ENCODE data around the gene CNN3.

Gene CNN3

GRCh38 chr1:94929351-94930217 is 2.7 kb upstream of the CNN3 start:
- H3K4me1 ChIP-seq (ENCODE audit: insufficient read depth, low read length), result peaks cover 28% of the 10 kb centered on the region
- no peak overlapping the region for H3K9ac ChIP-seq (ENCODE audit: low read depth, low read length)
- H3K27ac ChIP-seq (ENCODE audit: low read depth, low read length), result no peak overlapping the region
- H3K36me3 ChIP-seq (ENCODE audit: insufficient read depth, low read length), result peaks cover 4% of the 10 kb centered on the region; the same call in 1 of the 2 replicates
- WGBS, result 88% methylated on average over 11 of the region's 11 CpGs
- peak overlapping the region; percentile 89; the same call in 1 of the 2 replicates for H3K4me3 ChIP-seq (ENCODE audit: low read length)
- H3K27me3 ChIP-seq (ENCODE audit: insufficient read depth, low read length), result no peaks in the 10 kb centered on the region
- no peaks in the 10 kb centered on the region for H3K9me3 ChIP-seq (ENCODE audit: insufficient read depth, low read depth, low read length)

GRCh38 chr1:94928293-94928939 is 1.5 kb upstream of the CNN3 start:
- Histone ChIP-seq H3K27me3 (ENCODE audit: insufficient read depth, low read length) (no peaks in the 10 kb centered on the region), H3K27ac (ENCODE audit: low read depth, low read length) (peak overlapping the region; percentile 86), H3K9ac (ENCODE audit: low read depth, low read length) (peak overlapping the region; percentile 73), H3K36me3 (ENCODE audit: insufficient read depth, low read length) (peaks cover 4% of the 10 kb centered on the region; the same call in 1 of the 2 replicates), H3K4me3 (ENCODE audit: low read length) (peak overlapping the region; percentile 89), H3K9me3 (ENCODE audit: insufficient read depth, low read depth, low read length) (no peaks in the 10 kb centered on the region), H3K4me1 (ENCODE audit: insufficient read depth, low read length) (peaks cover 36% of the 10 kb centered on the region)
- 90% methylated on average over 7 of the region's 7 CpGs for WGBS

GRCh38 chr1:94927405-94928175 is 680 bp upstream of the CNN3 start:
- Histone ChIP-seq H3K4me3 (ENCODE audit: low read length) (peak overlapping the region; percentile 89), H3K9ac (ENCODE audit: low read depth, low read length) (peak overlapping the region; percentile 73), H3K9me3 (ENCODE audit: insufficient read depth, low read depth, low read length) (no peaks in the 10 kb centered on the region), H3K36me3 (ENCODE audit: insufficient read depth, low read length) (peaks cover 9% of the 10 kb centered on the region), H3K27ac (ENCODE audit: low read depth, low read length) (peak overlapping the region; percentile 86), H3K27me3 (ENCODE audit: insufficient read depth, low read length) (no peaks in the 10 kb centered on the region), H3K4me1 (ENCODE audit: insufficient read depth, low read length) (peaks cover 44% of the 10 kb centered on the region)
- WGBS, result 9% methylated on average over 40 of the region's 40 CpGs

GRCh38 chr1:94926126-94926914 is 590 bp downstream of the CNN3 start:
- Histone ChIP-seq H3K36me3 (ENCODE audit: insufficient read depth, low read length) (peaks cover 16% of the 10 kb centered on the region), H3K4me3 (ENCODE audit: low read length) (peak overlapping the region; percentile 89), H3K27ac (ENCODE audit: low read depth, low read length) (peak overlapping the region; percentile 96), H3K9me3 (ENCODE audit: insufficient read depth, low read depth, low read length) (no peaks in the 10 kb centered on the region), H3K27me3 (ENCODE audit: insufficient read depth, low read length) (no peaks in the 10 kb centered on the region), H3K9ac (ENCODE audit: low read depth, low read length) (peak overlapping the region; percentile 96), H3K4me1 (ENCODE audit: insufficient read depth, low read length) (peaks cover 51% of the 10 kb centered on the region)
- under 1% methylated on average over 78 of the region's 78 CpGs for WGBS

- H3K4me3 ChIP-seq (ENCODE audit: low read length), result peak overlapping the region; percentile 89
- no peaks in the 10 kb centered on the region for H3K9me3 ChIP-seq (ENCODE audit: insufficient read depth, low read depth, low read length)
- H3K4me1 ChIP-seq (ENCODE audit: insufficient read depth, low read length), result peaks cover 55% of the 10 kb centered on the region
- H3K36me3 ChIP-seq (ENCODE audit: insufficient read depth, low read length), result peaks cover 16% of the 10 kb centered on the region
- H3K9ac ChIP-seq (ENCODE audit: low read depth, low read length), result peak overlapping the region; percentile 96
- WGBS, result under 1% methylated on average over 23 of the region's 23 CpGs
- no peaks in the 10 kb centered on the region for H3K27me3 ChIP-seq (ENCODE audit: insufficient read depth, low read length)
- H3K27ac ChIP-seq (ENCODE audit: low read depth, low read length), result peak overlapping the region; percentile 96
These were observed 1.3 kb downstream of the CNN3 start for GRCh38 chr1:94925561-94926125.

GRCh38 chr1:94925004-94925403 is 1.9 kb downstream of the CNN3 start:
- WGBS, result 0% methylated on average over 2 of the region's 2 CpGs
- peak overlapping the region; percentile 96 for H3K9ac ChIP-seq (ENCODE audit: low read depth, low read length)
- no peaks in the 10 kb centered on the region for H3K27me3 ChIP-seq (ENCODE audit: insufficient read depth, low read length)
- H3K4me1 ChIP-seq (ENCODE audit: insufficient read depth, low read length), result peaks cover 60% of the 10 kb centered on the region
- peak overlapping the region; percentile 89 for H3K4me3 ChIP-seq (ENCODE audit: low read length)
- peak overlapping the region; percentile 96 for H3K27ac ChIP-seq (ENCODE audit: low read depth, low read length)
- peaks cover 16% of the 10 kb centered on the region for H3K36me3 ChIP-seq (ENCODE audit: insufficient read depth, low read length)
- H3K9me3 ChIP-seq (ENCODE audit: insufficient read depth, low read depth, low read length), result no peaks in the 10 kb centered on the region

- peak overlapping the region; percentile 17; the same call in 1 of the 2 replicates for H3K4me3 ChIP-seq (ENCODE audit: low read length)
- 84% methylated on average over 8 of the region's 8 CpGs for WGBS
- H3K36me3 ChIP-seq (ENCODE audit: insufficient read depth, low read length), result peaks cover 16% of the 10 kb centered on the region
- H3K27me3 ChIP-seq (ENCODE audit: insufficient read depth, low read length), result no peaks in the 10 kb centered on the region
- no peak overlapping the region for H3K9ac ChIP-seq (ENCODE audit: low read depth, low read length)
- H3K9me3 ChIP-seq (ENCODE audit: insufficient read depth, low read depth, low read length), result no peaks in the 10 kb centered on the region
- H3K4me1 ChIP-seq (ENCODE audit: insufficient read depth, low read length), result peaks cover 50% of the 10 kb centered on the region
- H3K27ac ChIP-seq (ENCODE audit: low read depth, low read length), result no peak overlapping the region
These were observed 4.1 kb downstream of the CNN3 start for GRCh38 chr1:94922761-94923331.

- peaks cover 16% of the 10 kb centered on the region for H3K36me3 ChIP-seq (ENCODE audit: insufficient read depth, low read length)
- peaks cover 48% of the 10 kb centered on the region for H3K4me1 ChIP-seq (ENCODE audit: insufficient read depth, low read length)
These were observed 4.9 kb downstream of the CNN3 start for GRCh38 chr1:94921977-94922376.

GRCh38 chr1:94920061-94920460 is 6.8 kb downstream of the CNN3 start:
- Histone ChIP-seq H3K4me3 (ENCODE audit: low read length) (no peak overlapping the region), H3K27me3 (ENCODE audit: insufficient read depth, low read length) (no peaks in the 10 kb centered on the region), H3K9ac (ENCODE audit: low read depth, low read length) (no peak overlapping the region), H3K4me1 (ENCODE audit: insufficient read depth, low read length) (peaks cover 47% of the 10 kb centered on the region), H3K27ac (ENCODE audit: low read depth, low read length) (no peak overlapping the region), H3K36me3 (ENCODE audit: insufficient read depth, low read length) (peaks cover 16% of the 10 kb centered on the region), H3K9me3 (ENCODE audit: insufficient read depth, low read depth, low read length) (no peaks in the 10 kb centered on the region)
- 91% methylated on average over 3 of the region's 3 CpGs for WGBS

More at GRCh38 chr1:94921977-94922376, 4.9 kb downstream of the CNN3 start:
- Histone ChIP-seq H3K4me3 (ENCODE audit: low read length) (no peak overlapping the region), H3K27me3 (ENCODE audit: insufficient read depth, low read length) (no peaks in the 10 kb centered on the region), H3K9ac (ENCODE audit: low read depth, low read length) (no peak overlapping the region), H3K27ac (ENCODE audit: low read depth, low read length) (no peak overlapping the region), H3K9me3 (ENCODE audit: insufficient read depth, low read depth, low read length) (no peaks in the 10 kb centered on the region)
- WGBS, result no CpG with 5 or more reads among the region's 1 CpG
